ACHN (cell line): ENCODE results near the gene SLC2A9.

Experiments
- DNase-seq: peaks from one replicate; pipeline ENCODE4 v3.0.0-alpha.2; 2015
- in situ Hi-C: cut with HindIII; loops from 2 replicates; pipeline ENCODE4 v1.10.0; 2017; ENCODE audit warnings: low sequenced_read_pairs, low pct_ligation_motif_present, low pct_unique_long_range_greater_than_20kb

SLC2A9 gene

GRCh38 chr4:9891740-9892139 lies 129.6 kb downstream of the SLC2A9 start:
- in situ Hi-C loops, result no loop called here
- no peak for DNase-seq

GRCh38 chr4:9891056-9891455 lies 130.2 kb downstream of the SLC2A9 start:
- in situ Hi-C loops, result no loop called here
- DNase-seq, result no peak

- DNase-seq, result no peak
- in situ Hi-C loops, result no loop called here
These were observed 132.0 kb downstream of the SLC2A9 start for GRCh38 chr4:9889306-9889705.

- DNase-seq, result no peak
- in situ Hi-C loops, result no loop called here
These were observed 135.3 kb downstream of the SLC2A9 start for GRCh38 chr4:9885958-9886357.

GRCh38 chr4:9880406-9881197 lies 140.7 kb downstream of the SLC2A9 start:
- no peak for DNase-seq
- in situ Hi-C loops, result no loop called here

- no peak for DNase-seq
These were observed 144.2 kb downstream of the SLC2A9 start for GRCh38 chr4:9877123-9877522.

GRCh38 chr4:9875516-9875915 lies 145.8 kb downstream of the SLC2A9 start:
- in situ Hi-C loops, result no loop called here
- no peak for DNase-seq

More at GRCh38 chr4:9877123-9877522, 144.2 kb downstream of the SLC2A9 start:
- in situ Hi-C loops, result no loop called here

GRCh38 chr4:9874385-9874784 lies 146.9 kb downstream of the SLC2A9 start:
- DNase-seq, result no peak
- in situ Hi-C loops, result no loop called here

GRCh38 chr4:9870165-9870790 lies 151.0 kb downstream of the SLC2A9 start:
- in situ Hi-C loops, result no loop called here
- DNase-seq, result no peak

GRCh38 chr4:9867751-9868425 lies 153.4 kb downstream of the SLC2A9 start:
- DNase-seq, result no peak
- in situ Hi-C loops, result no loop called here

- DNase-seq, result no peak
- in situ Hi-C loops, result no loop called here
These were observed 154.4 kb downstream of the SLC2A9 start for GRCh38 chr4:9866931-9867330.

GRCh38 chr4:9861561-9861960 lies 159.7 kb downstream of the SLC2A9 start:
- no peak for DNase-seq
- in situ Hi-C loops, result no loop called here

GRCh38 chr4:9859810-9860209 lies 161.5 kb downstream of the SLC2A9 start:
- DNase-seq, result no peak
- in situ Hi-C loops, result no loop called here

GRCh38 chr4:9849538-9849920 lies 171.8 kb downstream of the SLC2A9 start:
- DNase-seq, result no peak
- in situ Hi-C loops, result no loop called here

GRCh38 chr4:9847968-9848748 lies 173.1 kb downstream of the SLC2A9 start:
- no peak for DNase-seq
- in situ Hi-C loops, result no loop called here

GRCh38 chr4:9845791-9846493 lies 175.4 kb downstream of the SLC2A9 start:
- in situ Hi-C loops, result no loop called here
- DNase-seq, result no peak

GRCh38 chr4:9841072-9841471 lies 180.2 kb downstream of the SLC2A9 start:
- in situ Hi-C loops, result no loop called here
- DNase-seq, result no peak

GRCh38 chr4:9835430-9835829 lies 185.9 kb downstream of the SLC2A9 start:
- DNase-seq, result no peak
- in situ Hi-C loops, result no loop called here
